ENCODE data around the gene HNRNPR. TPM values are rescaled to one million over a fixed set of nuclear protein-coding genes. Genes with fewer than 3 reads are reported as not detected.

The HNRNPR gene
- total and polyA plus RNA-seq, 2 of the 8 experiments (the other 6 are each of a cell fraction or from before 2014, with no cell fraction given), result 110 to 214 TPM

DNA sequence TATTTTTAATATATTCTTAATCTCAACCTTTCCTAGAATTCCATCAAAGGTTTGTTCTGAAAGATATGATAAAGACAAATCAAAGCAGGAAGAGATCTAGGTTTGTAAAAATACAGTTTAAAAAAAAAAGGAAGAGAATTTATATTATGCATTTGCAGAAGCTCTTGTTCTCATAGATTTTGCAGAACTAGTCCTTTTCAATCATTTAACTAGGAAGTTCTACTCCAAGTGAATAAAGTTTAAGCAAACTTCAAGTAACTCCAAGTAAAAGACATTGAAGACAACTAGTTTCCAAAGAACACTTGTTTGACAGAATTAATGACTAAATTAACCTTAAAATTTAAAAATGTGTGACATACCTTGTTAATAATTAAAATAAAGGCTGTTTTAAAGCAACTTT lies 55.9 kb downstream of the HNRNPR start:
- Histone ChIP-seq H3K79me2 (ENCODE audit: control insufficient read depth in 1 of 2, insufficient read depth in 2 of 2, low read length in 2 of 2) (no peaks in the 10 kb centered on the region), H3K23me2 (ENCODE audit: low read depth, low read length) (no peaks in the 10 kb centered on the region), H3K4me3 (ENCODE audit: extremely low read depth in 1 of 4, insufficient read depth in 2 of 4, low read depth in 3 of 4, low read length in 4 of 4) (no peak overlapping the region), H3K9me3 (ENCODE audit: insufficient read depth in 2 of 2, low read depth in 1 of 2, low read length in 1 of 2) (no peaks in the 10 kb centered on the region), H2BK5ac (ENCODE audit: low read depth, low read length) (no peak overlapping the region), H3K9ac (replicated peaks in 1 of 4; ENCODE audit: extremely low read depth in 1 of 4, low read depth in 3 of 4, low read length in 3 of 4) (no peak overlapping the region), H3K79me1 (ENCODE audit: low read depth, low read length) (no peaks in the 10 kb centered on the region), H3K4me1 (replicated peaks in 1 of 4; ENCODE audit: control insufficient read depth in 3 of 4, insufficient read depth in 4 of 4, low read length in 3 of 4) (no peaks in the 10 kb centered on the region), H3K4me2 (ENCODE audit: insufficient read depth in 1 of 2, low read depth in 2 of 2, low read length in 2 of 2) (no peak overlapping the region), H2AFZ (ENCODE audit: low read length) (no peak overlapping the region), H3K14ac (ENCODE audit: insufficient read length) (no peak overlapping the region), H4K91ac (replicated peaks; ENCODE audit: insufficient read length, low read length) (no peak overlapping the region), H3K36me3 (ENCODE audit: control insufficient read depth in 2 of 4, insufficient read depth in 4 of 4, low read length in 3 of 4) (peaks cover 0 to 22% (median 4%) of the 10 kb centered on the region in 4 experiments; a peak in 3 of 8 replicates), H2BK120ac (replicated peaks; ENCODE audit: low read depth, low read length) (no peak overlapping the region), H3K23ac (ENCODE audit: insufficient read length) (no peak overlapping the region), H2BK12ac (ENCODE audit: low read depth, low read length) (no peak overlapping the region), H4K20me1 (replicated peaks in 1 of 2; ENCODE audit: control insufficient read depth in 1 of 2, insufficient read depth in 2 of 2, low read length in 2 of 2) (peaks cover 0 to 1% of the 10 kb centered on the region in 2 experiments), H4K5ac (ENCODE audit: insufficient read length, low read depth, low read length) (no peak overlapping the region), H3K4ac (replicated peaks; ENCODE audit: insufficient read length, low read depth, low read length) (no peak overlapping the region), H2BK15ac (ENCODE audit: low read length) (no peak overlapping the region), H3K56ac (replicated peaks; ENCODE audit: insufficient read length, low read depth, low read length) (no peak overlapping the region), H3K27me3 (replicated peaks in 1 of 4; ENCODE audit: control insufficient read depth in 3 of 4, extremely low read depth in 1 of 4, insufficient read depth in 3 of 4, low read length in 3 of 4) (no peaks in the 10 kb centered on the region), H2BK20ac (ENCODE audit: low read length) (no peak overlapping the region), H4K8ac (ENCODE audit: extremely low read depth, insufficient read depth, low read length) (no peak overlapping the region), H3K27ac (ENCODE audit: low read depth, low read length) (no peak overlapping the region), H3K18ac (ENCODE audit: extremely low read depth, low read length) (no peak overlapping the region), H2AK5ac (ENCODE audit: low read depth, low read length) (no peak overlapping the region)
- ChIA-PET CTCF (ENCODE audit: partially characterized antibody) (no interaction called here), POLR2A (ENCODE audit: partially characterized antibody) (no interaction called here)
- DNase-seq (ENCODE audit: low read depth in 1 of 2, low spot score in 2 of 2) (no peak), FAIRE-seq (no peak)
- no peak for TF ChIP-seq KDM5A (IDR thresholded peaks at IDR 0.05; ENCODE audit: low read length)
- TF ChIP-seq, protein P1, sequence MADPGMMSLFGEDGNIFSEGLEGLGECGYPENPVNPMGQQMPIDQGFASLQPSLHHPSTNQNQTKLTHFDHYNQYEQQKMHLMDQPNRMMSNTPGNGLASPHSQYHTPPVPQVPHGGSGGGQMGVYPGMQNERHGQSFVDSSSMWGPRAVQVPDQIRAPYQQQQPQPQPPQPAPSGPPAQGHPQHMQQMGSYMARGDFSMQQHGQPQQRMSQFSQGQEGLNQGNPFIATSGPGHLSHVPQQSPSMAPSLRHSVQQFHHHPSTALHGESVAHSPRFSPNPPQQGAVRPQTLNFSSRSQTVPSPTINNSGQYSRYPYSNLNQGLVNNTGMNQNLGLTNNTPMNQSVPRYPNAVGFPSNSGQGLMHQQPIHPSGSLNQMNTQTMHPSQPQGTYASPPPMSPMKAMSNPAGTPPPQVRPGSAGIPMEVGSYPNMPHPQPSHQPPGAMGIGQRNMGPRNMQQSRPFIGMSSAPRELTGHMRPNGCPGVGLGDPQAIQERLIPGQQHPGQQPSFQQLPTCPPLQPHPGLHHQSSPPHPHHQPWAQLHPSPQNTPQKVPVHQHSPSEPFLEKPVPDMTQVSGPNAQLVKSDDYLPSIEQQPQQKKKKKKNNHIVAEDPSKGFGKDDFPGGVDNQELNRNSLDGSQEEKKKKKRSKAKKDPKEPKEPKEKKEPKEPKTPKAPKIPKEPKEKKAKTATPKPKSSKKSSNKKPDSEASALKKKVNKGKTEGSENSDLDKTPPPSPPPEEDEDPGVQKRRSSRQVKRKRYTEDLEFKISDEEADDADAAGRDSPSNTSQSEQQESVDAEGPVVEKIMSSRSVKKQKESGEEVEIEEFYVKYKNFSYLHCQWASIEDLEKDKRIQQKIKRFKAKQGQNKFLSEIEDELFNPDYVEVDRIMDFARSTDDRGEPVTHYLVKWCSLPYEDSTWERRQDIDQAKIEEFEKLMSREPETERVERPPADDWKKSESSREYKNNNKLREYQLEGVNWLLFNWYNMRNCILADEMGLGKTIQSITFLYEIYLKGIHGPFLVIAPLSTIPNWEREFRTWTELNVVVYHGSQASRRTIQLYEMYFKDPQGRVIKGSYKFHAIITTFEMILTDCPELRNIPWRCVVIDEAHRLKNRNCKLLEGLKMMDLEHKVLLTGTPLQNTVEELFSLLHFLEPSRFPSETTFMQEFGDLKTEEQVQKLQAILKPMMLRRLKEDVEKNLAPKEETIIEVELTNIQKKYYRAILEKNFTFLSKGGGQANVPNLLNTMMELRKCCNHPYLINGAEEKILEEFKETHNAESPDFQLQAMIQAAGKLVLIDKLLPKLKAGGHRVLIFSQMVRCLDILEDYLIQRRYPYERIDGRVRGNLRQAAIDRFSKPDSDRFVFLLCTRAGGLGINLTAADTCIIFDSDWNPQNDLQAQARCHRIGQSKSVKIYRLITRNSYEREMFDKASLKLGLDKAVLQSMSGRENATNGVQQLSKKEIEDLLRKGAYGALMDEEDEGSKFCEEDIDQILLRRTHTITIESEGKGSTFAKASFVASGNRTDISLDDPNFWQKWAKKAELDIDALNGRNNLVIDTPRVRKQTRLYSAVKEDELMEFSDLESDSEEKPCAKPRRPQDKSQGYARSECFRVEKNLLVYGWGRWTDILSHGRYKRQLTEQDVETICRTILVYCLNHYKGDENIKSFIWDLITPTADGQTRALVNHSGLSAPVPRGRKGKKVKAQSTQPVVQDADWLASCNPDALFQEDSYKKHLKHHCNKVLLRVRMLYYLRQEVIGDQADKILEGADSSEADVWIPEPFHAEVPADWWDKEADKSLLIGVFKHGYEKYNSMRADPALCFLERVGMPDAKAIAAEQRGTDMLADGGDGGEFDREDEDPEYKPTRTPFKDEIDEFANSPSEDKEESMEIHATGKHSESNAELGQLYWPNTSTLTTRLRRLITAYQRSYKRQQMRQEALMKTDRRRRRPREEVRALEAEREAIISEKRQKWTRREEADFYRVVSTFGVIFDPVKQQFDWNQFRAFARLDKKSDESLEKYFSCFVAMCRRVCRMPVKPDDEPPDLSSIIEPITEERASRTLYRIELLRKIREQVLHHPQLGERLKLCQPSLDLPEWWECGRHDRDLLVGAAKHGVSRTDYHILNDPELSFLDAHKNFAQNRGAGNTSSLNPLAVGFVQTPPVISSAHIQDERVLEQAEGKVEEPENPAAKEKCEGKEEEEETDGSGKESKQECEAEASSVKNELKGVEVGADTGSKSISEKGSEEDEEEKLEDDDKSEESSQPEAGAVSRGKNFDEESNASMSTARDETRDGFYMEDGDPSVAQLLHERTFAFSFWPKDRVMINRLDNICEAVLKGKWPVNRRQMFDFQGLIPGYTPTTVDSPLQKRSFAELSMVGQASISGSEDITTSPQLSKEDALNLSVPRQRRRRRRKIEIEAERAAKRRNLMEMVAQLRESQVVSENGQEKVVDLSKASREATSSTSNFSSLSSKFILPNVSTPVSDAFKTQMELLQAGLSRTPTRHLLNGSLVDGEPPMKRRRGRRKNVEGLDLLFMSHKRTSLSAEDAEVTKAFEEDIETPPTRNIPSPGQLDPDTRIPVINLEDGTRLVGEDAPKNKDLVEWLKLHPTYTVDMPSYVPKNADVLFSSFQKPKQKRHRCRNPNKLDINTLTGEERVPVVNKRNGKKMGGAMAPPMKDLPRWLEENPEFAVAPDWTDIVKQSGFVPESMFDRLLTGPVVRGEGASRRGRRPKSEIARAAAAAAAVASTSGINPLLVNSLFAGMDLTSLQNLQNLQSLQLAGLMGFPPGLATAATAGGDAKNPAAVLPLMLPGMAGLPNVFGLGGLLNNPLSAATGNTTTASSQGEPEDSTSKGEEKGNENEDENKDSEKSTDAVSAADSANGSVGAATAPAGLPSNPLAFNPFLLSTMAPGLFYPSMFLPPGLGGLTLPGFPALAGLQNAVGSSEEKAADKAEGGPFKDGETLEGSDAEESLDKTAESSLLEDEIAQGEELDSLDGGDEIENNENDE (IDR thresholded peaks at IDR 0.05; ENCODE audit: insufficient replicate concordance, low read length), result no peak
